ENCODE results near the gene IER3. TPM values are rescaled to one million over a fixed set of nuclear protein-coding genes. Genes with fewer than 3 reads are reported as not detected.
"Not testable (repeated sequence)": the region's sequence is repeated elsewhere in the genome, so short reads cannot be mapped to it uniquely, and the experiment has no call there.

IER3 gene
- total and polyA plus RNA-seq, 9 donors, result 9.7 to 221 (median 20.6) TPM

GRCh38 chr6:30726506-30727413 lies 17.6 kb downstream of the IER3 start:
- no peak for DNase-seq
- Histone ChIP-seq H3K4me1 (ENCODE audit: insufficient read depth) (no peaks in the 10 kb centered on the region), H3K4me3 (no peak overlapping the region), H3K36me3 (no peaks in the 10 kb centered on the region), H3K27ac (no peak overlapping the region), H3K9me3 (no peaks in the 10 kb centered on the region), H3K27me3 (no peaks in the 10 kb centered on the region)
- intact Hi-C loops (cut with DNase I), result no loop called here
- 70 to 80% (median 74%) methylated on average over 11 of the region's 11 CpGs for WGBS, 3 donors
- TF ChIP-seq EP300 (IDR thresholded peaks at IDR 0.05), result no peak
- no peak for TF ChIP-seq POLR2A (IDR thresholded peaks at IDR 0.05)
- TF ChIP-seq, protein P1, sequence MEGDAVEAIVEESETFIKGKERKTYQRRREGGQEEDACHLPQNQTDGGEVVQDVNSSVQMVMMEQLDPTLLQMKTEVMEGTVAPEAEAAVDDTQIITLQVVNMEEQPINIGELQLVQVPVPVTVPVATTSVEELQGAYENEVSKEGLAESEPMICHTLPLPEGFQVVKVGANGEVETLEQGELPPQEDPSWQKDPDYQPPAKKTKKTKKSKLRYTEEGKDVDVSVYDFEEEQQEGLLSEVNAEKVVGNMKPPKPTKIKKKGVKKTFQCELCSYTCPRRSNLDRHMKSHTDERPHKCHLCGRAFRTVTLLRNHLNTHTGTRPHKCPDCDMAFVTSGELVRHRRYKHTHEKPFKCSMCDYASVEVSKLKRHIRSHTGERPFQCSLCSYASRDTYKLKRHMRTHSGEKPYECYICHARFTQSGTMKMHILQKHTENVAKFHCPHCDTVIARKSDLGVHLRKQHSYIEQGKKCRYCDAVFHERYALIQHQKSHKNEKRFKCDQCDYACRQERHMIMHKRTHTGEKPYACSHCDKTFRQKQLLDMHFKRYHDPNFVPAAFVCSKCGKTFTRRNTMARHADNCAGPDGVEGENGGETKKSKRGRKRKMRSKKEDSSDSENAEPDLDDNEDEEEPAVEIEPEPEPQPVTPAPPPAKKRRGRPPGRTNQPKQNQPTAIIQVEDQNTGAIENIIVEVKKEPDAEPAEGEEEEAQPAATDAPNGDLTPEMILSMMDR (IDR thresholded peaks at IDR 0.05), result no peak

- TF ChIP-seq, protein P1 (IDR thresholded peaks at IDR 0.05), result no peak
- TF ChIP-seq POLR2A (IDR thresholded peaks at IDR 0.05) (no peak), EP300 (IDR thresholded peaks at IDR 0.05) (no peak)
- no peak for DNase-seq
- Histone ChIP-seq H3K27me3 (no peaks in the 10 kb centered on the region), H3K27ac (no peak overlapping the region), H3K9me3 (no peaks in the 10 kb centered on the region), H3K36me3 (no peaks in the 10 kb centered on the region), H3K4me3 (no peak overlapping the region), H3K4me1 (ENCODE audit: insufficient read depth) (no peaks in the 10 kb centered on the region)
- WGBS, 3 donors, result 20 to 33% (median 32%) methylated on average over 3 of the region's 3 CpGs
- intact Hi-C loops (cut with DNase I), result no loop called here
Measured at GRCh38 chr6:30725713-30726505, 18.4 kb downstream of the IER3 start.

DNA sequence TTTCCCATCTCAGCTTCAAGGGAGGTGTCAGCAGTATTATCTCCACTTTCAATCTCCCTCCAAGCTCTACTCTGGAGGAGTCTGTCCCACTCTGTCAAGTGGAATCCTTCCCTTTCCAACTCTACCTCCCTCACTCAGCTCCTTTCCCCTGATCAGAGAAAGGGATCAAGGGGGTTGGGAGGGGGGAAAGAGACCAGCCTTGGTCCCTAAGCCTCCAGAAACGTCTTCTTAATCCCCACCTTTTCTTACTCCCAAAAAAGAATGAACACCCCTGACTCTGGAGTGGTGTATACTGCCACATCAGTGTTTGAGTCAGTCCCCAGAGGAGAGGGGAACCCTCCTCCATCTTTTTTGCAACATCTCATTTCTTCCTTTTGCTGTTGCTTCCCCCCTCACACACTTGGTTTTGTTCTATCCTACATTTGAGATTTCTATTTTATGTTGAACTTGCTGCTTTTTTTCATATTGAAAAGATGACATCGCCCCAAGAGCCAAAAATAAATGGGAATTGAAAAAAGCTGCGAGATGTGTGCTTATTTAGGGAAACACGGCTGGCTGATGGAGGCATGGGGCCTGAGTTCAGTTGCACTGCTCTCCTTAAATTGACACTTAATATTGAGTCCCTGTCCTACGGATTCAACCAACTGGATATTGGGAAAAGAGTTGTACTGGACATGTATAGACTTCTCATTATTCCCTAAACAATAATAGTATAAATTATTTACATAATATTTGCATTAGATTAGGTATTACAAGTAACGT lies 19.3 kb downstream of the IER3 start:
- WGBS, 3 donors, result 29 to 33% (median 32%) methylated on average over 6 of the region's 6 CpGs
- no peak overlapping the region for H3K27ac ChIP-seq
- H3K4me1 ChIP-seq (ENCODE audit: insufficient read depth), result no peaks in the 10 kb centered on the region
- intact Hi-C loops (cut with DNase I), result no loop called here
- no peaks in the 10 kb centered on the region for H3K9me3 ChIP-seq
- TF ChIP-seq, protein P1 (IDR thresholded peaks at IDR 0.05), result no peak
- TF ChIP-seq EP300 (IDR thresholded peaks at IDR 0.05) (no peak), POLR2A (IDR thresholded peaks at IDR 0.05) (no peak)
- H3K4me3 ChIP-seq, result no peak overlapping the region
- H3K27me3 ChIP-seq, result no peaks in the 10 kb centered on the region
- H3K36me3 ChIP-seq, result no peaks in the 10 kb centered on the region
- DNase-seq, result no peak

GRCh38 chr6:30723843-30724741 lies 20.3 kb downstream of the IER3 start:
- intact Hi-C loops (cut with DNase I), result loop anchor here in 3 of 4 donors (2.0 kb wide), 2 partner anchors 43 to 45 kb away; no protein-coding TSS in a partner anchor
- not testable (repeated sequence) for H3K36me3 ChIP-seq; H3K27ac ChIP-seq; H3K4me1 ChIP-seq (ENCODE audit: insufficient read depth); H3K4me3 ChIP-seq; H3K9me3 ChIP-seq; DNase-seq; H3K27me3 ChIP-seq
- 32 to 39% (median 33%) methylated on average over 29 of the region's 29 CpGs for WGBS, 3 donors

DNA sequence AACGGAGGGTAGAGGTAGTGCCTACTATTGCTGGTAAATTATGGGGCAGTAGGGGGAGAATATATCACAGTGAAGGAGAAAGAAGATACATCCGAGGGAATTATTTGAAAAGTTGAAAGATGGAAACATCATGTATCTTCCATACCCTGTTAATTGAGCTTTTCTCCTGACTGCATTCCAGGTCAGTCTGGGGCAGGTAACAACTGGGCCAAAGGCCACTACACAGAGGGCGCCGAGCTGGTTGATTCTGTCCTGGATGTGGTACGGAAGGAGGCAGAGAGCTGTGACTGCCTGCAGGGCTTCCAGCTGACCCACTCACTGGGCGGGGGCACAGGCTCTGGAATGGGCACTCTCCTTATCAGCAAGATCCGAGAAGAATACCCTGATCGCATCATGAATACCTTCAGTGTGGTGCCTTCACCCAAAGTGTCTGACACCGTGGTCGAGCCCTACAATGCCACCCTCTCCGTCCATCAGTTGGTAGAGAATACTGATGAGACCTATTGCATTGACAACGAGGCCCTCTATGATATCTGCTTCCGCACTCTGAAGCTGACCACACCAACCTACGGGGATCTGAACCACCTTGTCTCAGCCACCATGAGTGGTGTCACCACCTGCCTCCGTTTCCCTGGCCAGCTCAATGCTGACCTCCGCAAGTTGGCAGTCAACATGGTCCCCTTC lies 21.0 kb downstream of the IER3 start:
- not testable (repeated sequence) for H3K4me1 ChIP-seq (ENCODE audit: insufficient read depth); H3K9me3 ChIP-seq; H3K36me3 ChIP-seq; H3K27ac ChIP-seq; DNase-seq; H3K27me3 ChIP-seq; H3K4me3 ChIP-seq
- intact Hi-C loops (cut with DNase I), result loop anchor here in 3 of 4 donors (2.0 kb wide), 2 partner anchors 42 to 44 kb away; no protein-coding TSS in a partner anchor
- 38 to 41% (median 39%) methylated on average over 16 of the region's 16 CpGs for WGBS, 3 donors

Measured in ovary (tissue), 9 donors.